GM19240 (cell line): Measurements from ENCODE around the gene OR4P4.

Experiments used
- DNase-seq: peaks from one replicate; pipeline ENCODE4 v3.0.0; 2011; ENCODE audit warnings: low spot score; ENCODE audit not compliant: insufficient read length

The OR4P4 gene

DNA sequence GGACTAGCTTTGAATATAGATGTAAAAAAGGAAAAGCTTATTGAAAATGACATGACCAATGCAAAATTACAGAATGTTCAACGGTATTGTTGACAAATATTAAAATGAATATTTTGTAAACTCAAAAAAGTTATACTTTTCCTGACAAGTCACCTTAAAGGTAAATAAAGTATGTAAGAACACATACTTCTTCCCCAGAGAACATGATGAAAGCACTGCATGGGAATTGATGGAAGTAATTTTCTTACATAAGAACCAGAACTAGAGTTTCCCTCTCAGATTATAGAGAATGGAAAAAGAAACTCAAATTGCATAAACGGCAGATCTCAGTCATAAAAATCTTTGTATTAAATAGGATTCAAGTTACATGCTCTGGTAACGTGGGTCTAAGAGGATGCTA lies at the start of gene OR4P4:
Gene OR4P4, plus strand, starts transcription at position 301 of the 400 bp plus-strand sequence.
- no peak for DNase-seq

DNA sequence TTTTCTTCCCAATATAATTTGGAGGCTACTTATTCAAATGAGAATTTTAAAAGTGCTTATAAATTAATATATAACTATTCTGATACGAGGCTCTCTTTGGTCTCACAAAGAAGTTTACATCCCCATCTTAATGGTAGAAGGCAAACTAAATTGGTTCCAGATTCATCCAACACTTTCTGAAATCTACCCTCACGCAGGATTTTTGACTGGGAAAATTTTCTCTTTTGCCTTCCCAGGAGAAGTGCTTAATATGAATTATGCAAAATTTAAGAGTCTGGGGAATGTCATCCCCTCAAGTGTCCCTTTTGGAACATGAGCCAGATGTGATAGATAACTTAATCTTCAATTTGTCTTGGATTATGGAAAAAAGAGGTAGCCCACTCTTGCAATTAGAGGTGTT lies 27.4 kb upstream of the OR4P4 start, which contains the start of gene OR4C11:
Gene OR4C11, minus strand, starts transcription at position 101 of the 400 bp plus-strand sequence. CDS start 3,272 bp downstream, outside the sequence.
- DNase-seq = no peak

DNA sequence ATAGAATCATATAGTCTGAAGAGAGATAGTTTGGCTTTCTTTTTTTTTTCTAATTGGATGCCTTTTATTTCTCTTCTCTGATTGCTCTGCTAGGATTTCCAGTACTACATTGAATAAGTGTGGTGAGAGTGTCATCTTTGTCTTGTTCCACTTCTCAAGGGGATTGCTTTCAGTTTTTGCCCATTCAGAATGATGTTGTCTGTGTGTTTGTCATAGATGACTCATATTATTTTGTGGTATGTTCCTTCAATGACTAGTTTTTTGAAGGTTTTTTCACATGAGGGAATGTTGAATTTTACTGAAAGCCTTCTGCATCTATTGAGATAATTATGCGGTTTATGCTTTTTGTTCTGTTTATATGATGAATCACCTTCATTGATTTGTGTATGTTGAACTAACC lies 10.4 kb upstream of the OR4P4 start:
- DNase-seq = no peak

DNA sequence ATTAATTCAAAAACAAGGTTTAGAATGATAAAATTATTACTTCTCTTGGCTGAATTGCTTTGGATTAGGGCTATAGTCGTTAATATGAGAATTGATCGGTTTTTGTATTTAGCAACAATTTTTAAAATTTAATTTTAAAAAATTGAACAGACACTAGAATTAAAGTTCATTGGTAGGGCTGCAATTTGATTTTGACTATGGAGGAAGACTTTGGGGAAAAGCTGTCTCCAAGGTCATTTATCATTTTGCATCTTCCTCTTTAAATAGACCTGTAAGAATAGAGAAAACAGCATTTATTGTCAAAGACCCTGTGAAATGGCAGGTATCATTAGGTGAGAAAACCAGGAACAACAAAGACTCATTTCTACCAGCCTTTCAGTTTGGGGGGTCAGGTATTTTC lies 13.1 kb downstream of the OR4P4 start, which contains the start of gene OR4S2:
Gene OR4S2, plus strand, starts transcription at position 301 of the 400 bp plus-strand sequence. CDS start 2,577 bp downstream, outside the sequence.
- DNase-seq = no peak

DNA sequence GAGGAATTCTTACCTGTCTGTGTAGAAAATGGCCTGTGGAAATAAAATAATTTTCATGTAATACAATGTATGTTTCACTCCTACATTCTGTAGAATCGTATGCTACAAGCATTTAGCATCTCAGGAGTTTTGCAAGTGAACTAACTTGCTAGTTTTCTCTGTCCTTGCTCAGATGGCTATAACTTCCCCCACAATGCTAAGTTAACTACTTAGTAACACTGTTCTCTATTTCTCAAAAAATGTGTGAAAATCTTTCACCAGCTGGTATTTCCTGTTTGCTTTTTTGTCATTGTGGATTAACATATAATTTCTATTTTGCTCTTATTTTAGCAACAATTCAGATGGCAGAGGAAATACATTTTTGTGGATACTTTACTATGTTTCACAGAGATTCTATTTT lies 17.6 kb downstream of the OR4P4 start:
- DNase-seq = no peak

DNA sequence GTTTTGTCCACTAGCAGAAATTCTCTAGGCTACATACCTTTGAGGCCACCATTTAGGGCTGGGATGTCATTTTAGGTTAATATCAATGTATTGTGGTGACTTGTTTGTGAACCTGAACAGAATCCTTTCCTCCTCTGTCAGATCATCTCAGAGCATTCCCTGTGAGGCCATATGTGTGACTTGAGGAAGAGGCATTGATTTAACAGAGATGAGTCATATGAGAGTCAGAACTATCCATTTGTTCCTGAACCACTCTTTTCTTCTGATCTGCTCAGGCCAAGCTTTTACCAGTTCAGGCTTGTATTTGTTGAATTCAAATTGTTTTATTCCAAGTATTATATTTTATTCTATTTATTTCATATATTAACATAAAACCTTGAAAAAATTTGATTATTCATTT lies 20.2 kb downstream of the OR4P4 start:
- DNase-seq = no peak

DNA sequence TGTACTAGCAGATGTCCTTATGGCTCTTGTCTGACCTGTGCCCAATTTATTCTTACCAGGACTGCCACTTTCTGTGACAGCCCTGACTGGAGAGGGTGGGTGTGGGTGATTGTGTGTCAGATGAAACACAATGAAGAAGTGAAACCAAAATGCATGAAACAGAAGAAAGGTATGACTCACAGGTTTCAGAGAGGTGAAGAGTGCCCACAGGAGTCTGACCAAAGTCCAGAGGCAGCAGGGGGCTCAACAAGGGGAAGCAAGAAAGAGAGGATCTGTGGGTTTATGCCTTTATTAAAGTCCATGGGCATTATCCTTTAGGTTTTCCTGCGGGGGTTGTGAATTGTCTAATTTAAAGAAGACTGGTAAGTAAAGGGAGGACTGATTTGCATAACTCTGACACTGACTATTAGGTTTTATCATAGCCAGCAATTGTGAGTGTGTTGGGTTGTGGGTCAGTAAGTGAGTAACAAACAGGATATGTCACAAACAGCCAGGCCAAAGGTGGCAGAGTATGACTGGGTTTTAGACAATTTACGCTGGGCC lies 23.2 kb downstream of the OR4P4 start:
- peak; percentile 4 for DNase-seq

DNA sequence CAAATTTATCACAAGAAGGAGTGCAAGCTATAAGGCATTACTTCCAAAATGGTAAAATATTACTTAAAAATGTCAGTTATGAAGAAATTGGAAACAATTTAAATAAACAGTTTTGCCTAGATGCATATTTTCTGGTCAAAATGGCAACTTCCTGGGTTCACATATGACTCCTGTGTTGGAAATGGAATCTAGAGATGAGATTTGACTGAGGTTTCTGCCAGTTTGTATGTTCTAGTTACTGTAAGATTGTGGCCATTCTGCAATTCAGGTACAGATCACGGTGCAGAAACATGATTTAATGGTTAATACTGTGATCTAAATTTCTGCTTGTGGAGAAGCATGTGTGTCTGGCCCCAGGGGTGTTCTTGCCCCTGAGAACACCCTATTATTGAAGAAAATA lies 23.7 kb downstream of the OR4P4 start:
- no peak for DNase-seq

DNA sequence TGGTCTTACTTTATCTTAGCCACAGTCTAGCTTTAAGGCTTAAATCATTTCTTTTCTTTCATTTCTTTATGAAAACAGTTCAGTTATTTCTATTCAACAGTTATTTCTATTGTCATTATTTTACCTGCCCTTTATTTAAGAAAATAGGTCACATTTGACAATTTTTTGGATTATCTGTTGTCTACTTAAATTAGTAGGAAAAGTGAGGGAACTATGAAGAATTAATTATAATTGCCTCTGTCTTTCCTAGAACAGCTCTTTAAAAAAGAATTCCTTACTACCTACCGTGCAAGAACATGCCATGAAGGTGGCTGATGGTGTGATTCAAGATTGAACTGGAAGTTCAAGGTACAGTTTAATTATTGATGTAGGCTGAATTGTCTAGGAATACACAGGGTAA lies 27.0 kb downstream of the OR4P4 start, which contains the start of gene OR4C6:
Gene OR4C6, plus strand, starts transcription at position 301 of the 400 bp plus-strand sequence. CDS start 2,966 bp downstream, outside the sequence.
- no peak for DNase-seq

DNA sequence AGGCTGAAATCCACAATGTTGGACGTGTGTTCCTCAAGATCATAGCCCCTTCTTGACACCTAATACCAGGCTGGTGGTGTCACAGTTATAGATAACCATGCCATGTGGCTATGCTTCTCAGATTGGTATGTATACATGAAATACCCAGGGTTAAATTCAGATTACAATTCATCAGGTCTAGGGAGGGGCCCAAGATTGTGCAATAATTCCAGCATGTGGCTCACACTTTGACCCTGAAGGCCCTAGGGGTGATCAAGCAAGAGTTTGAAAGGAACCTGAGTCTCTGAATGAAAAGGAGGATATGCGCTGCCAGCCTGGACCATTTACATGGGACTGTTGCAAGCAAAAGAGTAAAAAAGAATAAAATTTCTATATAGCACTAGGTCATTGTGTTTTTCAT lies 34.5 kb downstream of the OR4P4 start:
- no peak for DNase-seq

DNA sequence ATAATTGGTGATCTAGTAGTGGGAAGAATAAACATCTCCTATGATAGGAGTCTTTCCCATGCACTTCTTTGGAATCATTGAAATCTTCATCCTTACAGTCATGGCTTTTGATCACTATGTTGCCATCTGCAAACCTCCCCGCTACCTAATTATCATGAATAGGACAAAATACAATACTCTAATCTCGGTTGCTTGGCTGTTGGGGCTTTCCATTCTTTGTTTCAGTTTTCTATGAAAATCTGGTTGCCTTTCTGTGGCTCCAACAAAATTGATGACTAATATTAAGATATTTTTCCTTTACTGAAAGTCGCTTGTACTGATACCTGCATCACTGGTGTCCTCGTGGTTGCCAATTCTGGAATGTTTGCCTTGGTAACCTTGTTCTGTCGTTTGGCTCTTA lies 38.9 kb downstream of the OR4P4 start:
- no peak for DNase-seq
